Mononuclear cell (primary cell): ENCODE data around the gene RCAN2. TPM values are rescaled to one million over a fixed set of nuclear protein-coding genes. Genes with fewer than 3 reads are reported as not detected.

Source experiments
- H3K27me3 ChIP-seq: 2 replicates; pipeline ENCODE4 v1.6.0; 2011; ENCODE audit warnings: low read length, control low read depth; ENCODE audit not compliant: insufficient read depth
- H3K4me1 ChIP-seq: 2 replicates; pipeline ENCODE4 v1.5.1; 2011; ENCODE audit warnings: mild to moderate bottlenecking, low read length, control low read depth; ENCODE audit not compliant: insufficient read depth
- H3K4me3 ChIP-seq: 2 replicates; pipeline ENCODE4 v1.5.1; 2011; ENCODE audit warnings: mild to moderate bottlenecking, low read length, moderate library complexity
- H3K9me3 ChIP-seq: 2 replicates; pipeline ENCODE4 v1.5.1; 2011; ENCODE audit warnings: low read depth, mild to moderate bottlenecking, control low read depth, low read length
- total RNA-seq: library from RNA; depleted of rRNA; stranded (reverse); fragments of >200 nt; gene quantifications from one replicate; pipeline ENCODE4 v1.2.3, GENCODE V29; 2012

Gene RCAN2
- total RNA-seq, 1 donor: not detected

DNA sequence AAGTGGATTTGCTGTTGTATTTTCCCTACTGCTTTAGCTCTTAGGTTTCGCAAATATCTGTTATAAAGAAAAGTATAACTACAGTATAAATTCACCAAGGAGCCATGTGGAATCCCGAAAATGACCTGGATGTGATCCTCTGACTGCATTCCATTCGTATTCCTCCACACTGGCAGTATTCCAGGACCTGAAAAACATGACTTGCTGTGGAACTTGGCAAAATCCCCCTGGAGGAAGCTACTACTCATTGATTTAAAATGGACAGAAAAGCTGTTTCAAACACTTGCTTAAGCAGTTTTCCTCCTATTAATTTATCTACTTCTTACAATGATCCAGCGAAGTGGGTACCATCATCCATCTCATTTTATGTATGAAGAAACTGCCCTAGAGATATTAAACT, 307.1 kb downstream of the RCAN2 start:
- peaks cover 17% of the 10 kb centered on the region for H3K27me3 ChIP-seq
- H3K4me3 ChIP-seq: no peak overlapping the region
- H3K9me3 ChIP-seq: no peaks in the 10 kb centered on the region
- H3K4me1 ChIP-seq: no peaks in the 10 kb centered on the region

DNA sequence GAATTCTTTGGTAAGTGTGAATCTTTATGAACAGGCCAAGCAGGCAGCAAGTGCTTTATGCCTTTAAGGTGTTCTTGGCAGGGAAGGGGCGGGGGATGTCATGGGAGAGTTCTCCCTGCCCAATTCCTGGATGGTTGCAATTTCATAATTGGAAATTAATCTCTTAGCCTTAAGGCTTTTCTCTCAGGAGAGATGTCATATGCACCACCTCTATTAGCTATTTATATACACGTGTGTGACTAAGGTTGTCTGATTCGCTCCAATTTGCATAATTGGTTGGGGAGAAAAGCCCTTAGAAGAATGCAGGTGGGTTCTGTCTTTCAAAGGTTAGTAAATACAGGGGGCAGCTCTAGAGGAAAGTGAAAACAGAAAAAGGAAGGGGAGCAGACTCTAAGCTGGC, 315.3 kb downstream of the RCAN2 start:
- Histone ChIP-seq H3K27me3 (peaks cover 6% of the 10 kb centered on the region), H3K4me1 (peaks cover 17% of the 10 kb centered on the region), H3K9me3 (no peaks in the 10 kb centered on the region), H3K4me3 (no peak overlapping the region)

DNA sequence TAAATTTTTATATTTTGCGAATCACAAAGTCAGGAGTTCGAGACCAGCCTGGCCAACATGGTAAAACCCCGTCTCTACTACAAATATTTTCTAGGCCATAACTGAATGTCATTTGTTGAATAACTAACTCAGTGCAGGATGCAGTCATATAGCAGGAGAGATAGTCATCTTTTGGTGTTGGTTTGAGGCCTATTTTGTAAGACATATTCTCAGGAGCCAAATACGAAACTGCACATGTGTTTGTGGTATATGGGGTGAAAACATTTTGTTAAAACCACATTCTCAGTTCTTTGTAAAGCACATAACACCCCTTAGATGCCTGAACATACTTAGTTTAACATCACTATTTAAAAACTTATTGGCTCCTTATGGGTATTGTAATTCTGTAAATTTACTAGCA, 315.8 kb downstream of the RCAN2 start:
- Histone ChIP-seq H3K4me1 (peaks cover 19% of the 10 kb centered on the region), H3K4me3 (no peak overlapping the region), H3K9me3 (no peaks in the 10 kb centered on the region), H3K27me3 (peaks cover 9% of the 10 kb centered on the region)

DNA sequence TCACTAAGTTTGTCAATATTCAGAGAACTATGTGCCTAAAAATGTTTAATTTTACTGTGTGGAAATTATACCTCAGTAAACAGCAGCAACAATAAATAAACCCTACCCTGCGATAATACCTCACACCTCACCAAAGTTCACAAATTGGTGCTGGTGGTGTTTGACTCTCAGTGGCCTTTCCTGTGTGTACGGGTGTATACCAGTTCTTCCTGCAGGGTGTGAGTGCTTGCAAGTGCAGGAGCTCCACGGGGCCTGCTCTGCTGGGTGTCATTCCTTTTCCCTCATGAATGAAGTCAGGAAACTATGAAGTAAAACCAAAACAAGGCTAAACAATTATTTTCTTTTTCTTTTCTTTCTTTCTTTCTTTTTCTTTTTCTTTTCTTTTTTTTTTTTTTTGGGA, 316.3 kb downstream of the RCAN2 start:
- H3K27me3 ChIP-seq: peaks cover 14% of the 10 kb centered on the region
- no peak overlapping the region for H3K4me3 ChIP-seq
- H3K9me3 ChIP-seq: no peaks in the 10 kb centered on the region
- H3K4me1 ChIP-seq: peaks cover 23% of the 10 kb centered on the region

DNA sequence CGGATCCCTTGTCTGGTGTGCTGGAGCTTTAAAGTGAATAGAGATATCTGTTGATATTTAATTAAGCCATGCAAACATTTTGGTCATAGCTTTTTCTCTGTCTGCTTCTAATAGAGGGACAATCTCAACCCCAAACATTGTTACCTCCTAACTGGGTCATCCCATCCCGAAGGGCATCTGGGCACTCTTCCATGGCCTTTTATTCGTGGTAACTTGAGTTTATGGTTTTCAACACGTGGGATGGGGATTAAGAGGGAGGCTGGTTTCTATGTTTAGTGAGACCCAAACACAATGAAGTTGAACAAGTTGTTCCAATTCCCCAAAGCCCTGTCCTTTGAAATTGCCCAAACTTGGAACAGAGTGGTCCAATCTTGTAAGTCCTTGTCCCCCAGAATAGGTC, 319.1 kb downstream of the RCAN2 start:
- peaks cover 18% of the 10 kb centered on the region for H3K27me3 ChIP-seq
- H3K9me3 ChIP-seq: no peaks in the 10 kb centered on the region
- peaks cover 23% of the 10 kb centered on the region for H3K4me1 ChIP-seq
- H3K4me3 ChIP-seq: no peak overlapping the region

Other genes with a start within 250 kb of the RCAN2 start
- not detected for gene CYP39A1, start 161.4 kb upstream of the RCAN2 start, total RNA-seq
- 0.10 TPM for gene SLC25A27, start 161.5 kb upstream of the RCAN2 start, total RNA-seq
- not detected for gene TDRD6, start 196.4 kb upstream of the RCAN2 start, total RNA-seq
- 5.1 TPM for gene PLA2G7, start 243.9 kb upstream of the RCAN2 start, total RNA-seq